Suprapubic skin (tissue), 4 donors: ENCODE results near the gene RPH3AL. TPM values are rescaled to one million over a fixed set of nuclear protein-coding genes. Genes with fewer than 3 reads are reported as not detected.

Source experiments
- DNase-seq, 2 donors: peaks; one replicate each; pipeline ENCODE4 v3.0.0-alpha.2; 2019; ENCODE audit warnings: low spot score in 2 of 2
- H3K27ac ChIP-seq: fragments of 200-600 bp; sonication (generic); one replicate; pipeline ENCODE4 v1.5.1; 2019
- H3K27me3 ChIP-seq: fragments of 200-600 bp; sonication (generic); one replicate; pipeline ENCODE4 v1.5.1; 2019
- H3K36me3 ChIP-seq: fragments of 200-600 bp; sonication (generic); one replicate; pipeline ENCODE4 v1.5.1; 2019
- H3K4me1 ChIP-seq: fragments of 200-600 bp; sonication (generic); one replicate; pipeline ENCODE4 v1.5.1; 2019
- H3K4me3 ChIP-seq: fragments of 200-600 bp; sonication (generic); one replicate; pipeline ENCODE4 v1.5.1; 2019; ENCODE audit warnings: mild to moderate bottlenecking
- H3K9me3 ChIP-seq: fragments of 200-600 bp; sonication (generic); one replicate; pipeline ENCODE4 v1.5.1; 2019
- CTCF ChIP-seq, 2 donors: fragments of 200-600 bp in 1 of 2; fragments of 450-650 bp in 1 of 2; sonication (generic) in 1 of 2; IDR thresholded peaks; one replicate each; pipeline ENCODE4 v1.5.1; 2016 to 2019; ENCODE audit warnings: antibody characterized with exemption in 2 of 2, mild to moderate bottlenecking in 1 of 2, moderate library complexity in 1 of 2
- EP300 ChIP-seq: sonication (generic); formaldehyde crosslinking; IDR thresholded peaks from one replicate; pipeline ENCODE4 v1.6.1; 2017; ENCODE audit warnings: antibody characterized with exemption
- POLR2A ChIP-seq, 2 donors: fragments of 450-650 bp; IDR thresholded peaks; one replicate each; pipeline ENCODE4 v1.6.1; 2017; ENCODE audit warnings: antibody characterized with exemption in 2 of 2, mild to moderate bottlenecking in 2 of 2, moderate library complexity in 2 of 2
- POLR2AphosphoS5 ChIP-seq, 3 donors: sonication (generic); formaldehyde crosslinking; IDR thresholded peaks; one replicate each; pipeline ENCODE4 v1.6.1; 2017; ENCODE audit warnings: antibody characterized with exemption in 3 of 3
- WGBS: methylation state at CpG from one replicate; pipeline ENCODE4 v1.1.5; 2018; 5-methylcytosine and 5-hydroxymethylcytosine counted together
- total RNA-seq, 4 donors: library from RNA; depleted of rRNA; stranded (reverse); fragments of >200 nt; gene quantifications; one replicate each; pipeline ENCODE4 v1.1.0, GENCODE V29; 2016

RPH3AL gene
- total RNA-seq, 4 donors from 2014 or later = 1.7 to 39.5 (median 10.9) TPM

GRCh38 chr17:350706-351448 is 1.7 kb downstream of the RPH3AL start:
- no peak for DNase-seq
- H3K27me3 ChIP-seq = no peaks in the 10 kb centered on the region
- no peak overlapping the region for H3K4me3 ChIP-seq
- no peaks in the 10 kb centered on the region for H3K9me3 ChIP-seq
- H3K4me1 ChIP-seq = peaks cover 66% of the 10 kb centered on the region
- peak overlapping the region; percentile 62 for H3K27ac ChIP-seq
- no peaks in the 10 kb centered on the region for H3K36me3 ChIP-seq
- peak; percentile 29 for TF ChIP-seq EP300
- TF ChIP-seq CTCF (IDR thresholded peaks at IDR 0.05) = no peak
- no peak for TF ChIP-seq POLR2A (IDR thresholded peaks at IDR 0.05)
- TF ChIP-seq POLR2AphosphoS5 (IDR thresholded peaks at IDR 0.05) = peak in 2 of 3 donors; percentile 21 to 48
- 42% methylated on average over 8 of the region's 8 CpGs for WGBS

GRCh38 chr17:349666-350065 is 2.9 kb downstream of the RPH3AL start:
- 63% methylated on average over 3 of the region's 3 CpGs for WGBS
- DNase-seq = no peak
- Histone ChIP-seq H3K4me3 (no peak overlapping the region), H3K4me1 (peaks cover 66% of the 10 kb centered on the region), H3K27ac (peak overlapping the region; percentile 62), H3K9me3 (no peaks in the 10 kb centered on the region), H3K27me3 (no peaks in the 10 kb centered on the region), H3K36me3 (no peaks in the 10 kb centered on the region)
- TF ChIP-seq CTCF (IDR thresholded peaks at IDR 0.05) (no peak), POLR2A (IDR thresholded peaks at IDR 0.05) (no peak), EP300 (no peak), POLR2AphosphoS5 (IDR thresholded peaks at IDR 0.05) (no peak)

- H3K4me1 ChIP-seq = peaks cover 66% of the 10 kb centered on the region
Observed at GRCh38 chr17:348692-349425, 3.7 kb downstream of the RPH3AL start.

GRCh38 chr17:348012-348411 is 4.6 kb downstream of the RPH3AL start:
- no peak for DNase-seq
- H3K27me3 ChIP-seq = no peaks in the 10 kb centered on the region
- WGBS = 56% methylated on average over 2 of the region's 2 CpGs

More at GRCh38 chr17:348692-349425, 3.7 kb downstream of the RPH3AL start:
- no peaks in the 10 kb centered on the region for H3K9me3 ChIP-seq
- H3K27ac ChIP-seq = peak overlapping the region; percentile 62
- no peaks in the 10 kb centered on the region for H3K36me3 ChIP-seq
- peak in 1 of 2 donors; percentile 72 for DNase-seq
- H3K27me3 ChIP-seq = no peaks in the 10 kb centered on the region
- no peak overlapping the region for H3K4me3 ChIP-seq
- 52% methylated on average over 12 of the region's 12 CpGs for WGBS
- no peak for TF ChIP-seq CTCF (IDR thresholded peaks at IDR 0.05)
- peak in 1 of 3 donors; percentile 16 for TF ChIP-seq POLR2AphosphoS5 (IDR thresholded peaks at IDR 0.05)

More at GRCh38 chr17:348012-348411, 4.6 kb downstream of the RPH3AL start:
- no peaks in the 10 kb centered on the region for H3K36me3 ChIP-seq
- H3K27ac ChIP-seq = peak overlapping the region; percentile 62
- H3K4me1 ChIP-seq = peaks cover 59% of the 10 kb centered on the region
- H3K9me3 ChIP-seq = no peaks in the 10 kb centered on the region
- TF ChIP-seq POLR2A (IDR thresholded peaks at IDR 0.05) = no peak
- no peak for TF ChIP-seq EP300
- no peak for TF ChIP-seq POLR2AphosphoS5 (IDR thresholded peaks at IDR 0.05)
- no peak for TF ChIP-seq CTCF (IDR thresholded peaks at IDR 0.05)
- no peak overlapping the region for H3K4me3 ChIP-seq
